GM19239 (cell line): Measurements from ENCODE around the gene DLG2.

Experiments
- DNase-seq: peaks from one replicate; pipeline ENCODE4 v3.0.0; 2011; ENCODE audit warnings: low spot score; ENCODE audit not compliant: insufficient read length
- FAIRE-seq: peaks from 2 replicates; lab custom pipeline; 2011; peaks lifted over from hg19 to GRCh38; lab: Jason Lieb, UNC

The DLG2 gene

GRCh38 chr11:84496122-84496521 is 1131.0 kb downstream of the DLG2 start:
- no peak for FAIRE-seq
- no peak for DNase-seq

GRCh38 chr11:84480131-84480530 is 1147.0 kb downstream of the DLG2 start:
- FAIRE-seq = no peak
- no peak for DNase-seq

GRCh38 chr11:84476581-84476980 is 1150.6 kb downstream of the DLG2 start:
- FAIRE-seq = no peak

GRCh38 chr11:84471501-84471900 is 1155.6 kb downstream of the DLG2 start:
- DNase-seq (no peak), FAIRE-seq (no peak)

More at GRCh38 chr11:84476581-84476980, 1150.6 kb downstream of the DLG2 start:
- DNase-seq = no peak

- FAIRE-seq (no peak), DNase-seq (no peak)
Observed at GRCh38 chr11:84468235-84468634, 1158.9 kb downstream of the DLG2 start.

- FAIRE-seq = no peak
Observed at GRCh38 chr11:84465040-84465439, 1162.1 kb downstream of the DLG2 start.

GRCh38 chr11:84455691-84456090 is 1171.5 kb downstream of the DLG2 start:
- DNase-seq = no peak
- FAIRE-seq = no peak

More at GRCh38 chr11:84465040-84465439, 1162.1 kb downstream of the DLG2 start:
- DNase-seq = no peak

GRCh38 chr11:84452211-84452610 is 1174.9 kb downstream of the DLG2 start:
- FAIRE-seq = no peak
- DNase-seq = no peak

- no peak for DNase-seq
- no peak for FAIRE-seq
Observed at GRCh38 chr11:84438565-84438964, 1188.6 kb downstream of the DLG2 start.

- peak; percentile 0 for DNase-seq
- peak; percentile 59 for FAIRE-seq
Observed at GRCh38 chr11:84437071-84437980, 1189.8 kb downstream of the DLG2 start.

- no peak for FAIRE-seq
- no peak for DNase-seq
Observed at GRCh38 chr11:84430661-84431060, 1196.5 kb downstream of the DLG2 start.

GRCh38 chr11:84425673-84426072 is 1201.5 kb downstream of the DLG2 start:
- no peak for DNase-seq
- no peak for FAIRE-seq

GRCh38 chr11:84420271-84420670 is 1206.9 kb downstream of the DLG2 start:
- FAIRE-seq = no peak
- no peak for DNase-seq

- no peak for DNase-seq
- FAIRE-seq = no peak
Observed at GRCh38 chr11:84419616-84420015, 1207.5 kb downstream of the DLG2 start.

GRCh38 chr11:84414920-84415319 is 1212.2 kb downstream of the DLG2 start:
- FAIRE-seq = no peak
- no peak for DNase-seq

GRCh38 chr11:84413549-84413948 is 1213.6 kb downstream of the DLG2 start:
- DNase-seq = no peak
- no peak for FAIRE-seq

- DNase-seq (no peak), FAIRE-seq (no peak)
Observed at GRCh38 chr11:84412862-84413261, 1214.3 kb downstream of the DLG2 start.

- FAIRE-seq (no peak), DNase-seq (no peak)
Observed at GRCh38 chr11:84408946-84409411, 1218.2 kb downstream of the DLG2 start.

GRCh38 chr11:84407091-84407490 is 1220.1 kb downstream of the DLG2 start:
- FAIRE-seq (no peak), DNase-seq (no peak)

GRCh38 chr11:84398017-84398626 is 1229.0 kb downstream of the DLG2 start:
- FAIRE-seq (no peak), DNase-seq (no peak)

- no peak for FAIRE-seq
- DNase-seq = no peak
Observed at GRCh38 chr11:84396521-84396920, 1230.6 kb downstream of the DLG2 start.
